NOMO-1 treated with dmso at 0.1 percent for 144 hours (cell line): ENCODE results near the gene SHC3.
A peak's percentile ranks its signal among the peaks of the same experiment; 100 is the strongest.

ENCODE experiments used
- DNase-seq: peaks from one replicate; lab custom pipeline; 2025; ENCODE audit not compliant: unreplicated experiment; lab: John Stamatoyannopoulos, UW

SHC3 gene

GRCh38 chr9:89112243-89112642 lies 66.4 kb downstream of the SHC3 start:
- DNase-seq, result no peak

DNA sequence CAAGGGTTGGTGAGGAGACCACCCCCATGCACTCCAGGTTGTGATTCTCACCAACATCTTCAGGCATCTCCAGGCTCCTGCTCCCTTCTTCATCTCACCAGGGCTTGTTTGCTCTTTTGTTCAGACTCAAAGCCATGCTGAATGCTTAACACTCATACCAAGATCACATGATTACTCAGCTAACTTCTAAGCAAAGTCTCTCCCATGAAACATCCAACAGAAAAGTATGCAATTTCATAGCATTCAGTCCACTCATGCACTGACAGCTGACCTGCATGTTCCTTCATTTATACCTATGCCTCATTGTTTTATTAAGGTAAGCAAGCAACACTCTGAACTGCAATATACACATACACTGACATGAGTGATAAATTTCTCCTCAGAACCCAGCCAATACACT lies 69.0 kb downstream of the SHC3 start:
- DNase-seq, result no peak

DNA sequence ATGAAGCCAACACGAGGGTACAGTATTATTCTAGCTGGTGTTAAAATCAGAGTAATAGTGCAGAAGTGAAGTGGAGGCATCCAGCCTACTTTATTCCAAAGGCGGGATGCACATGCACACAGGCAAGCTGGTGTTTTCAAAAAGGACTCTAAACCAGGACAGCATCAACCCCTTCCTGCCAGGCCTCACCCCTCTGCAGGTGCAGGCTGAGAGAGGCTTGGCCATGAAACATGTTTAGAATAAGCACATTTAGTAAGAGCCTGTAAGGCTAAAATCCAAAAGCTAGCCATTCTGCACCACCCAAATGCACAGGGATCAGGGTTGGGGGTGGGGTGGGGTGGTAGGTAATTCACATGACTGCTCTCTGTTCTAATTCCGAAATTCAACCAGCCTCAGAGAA lies 71.2 kb downstream of the SHC3 start:
- no peak for DNase-seq

DNA sequence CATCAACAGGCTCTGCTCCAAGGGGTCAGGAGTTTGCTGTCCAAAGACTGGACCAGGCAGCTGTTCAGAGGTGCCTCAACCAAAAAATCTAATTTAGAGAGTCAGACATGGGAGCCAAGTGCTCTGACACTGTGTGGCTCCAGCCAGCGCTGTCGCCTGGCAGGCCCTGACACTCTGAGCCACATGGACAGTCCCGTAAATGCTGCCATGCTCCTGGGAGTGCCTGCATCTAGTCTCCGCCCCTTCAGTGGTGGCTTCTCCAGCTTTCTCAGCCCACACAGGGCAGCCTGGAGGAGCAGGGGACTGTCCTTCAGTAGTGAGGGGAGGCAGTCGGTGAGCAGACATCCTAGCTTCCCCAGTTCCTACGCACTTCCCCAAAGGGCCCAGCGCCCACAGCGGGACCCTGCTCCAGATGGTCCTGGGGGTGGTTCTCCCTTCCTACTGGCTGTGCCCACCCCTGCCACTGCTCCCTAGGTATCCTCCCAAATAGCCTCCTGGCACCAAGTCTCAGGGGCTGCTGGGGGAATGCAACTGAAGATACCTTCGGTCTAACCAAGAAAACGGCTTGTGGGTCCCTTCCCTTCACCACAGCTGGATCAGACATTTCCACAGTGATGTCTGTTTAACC lies 72.3 kb downstream of the SHC3 start:
- DNase-seq, result no peak

- DNase-seq, result no peak
Measured at GRCh38 chr9:89104821-89105220, 73.8 kb downstream of the SHC3 start.

DNA sequence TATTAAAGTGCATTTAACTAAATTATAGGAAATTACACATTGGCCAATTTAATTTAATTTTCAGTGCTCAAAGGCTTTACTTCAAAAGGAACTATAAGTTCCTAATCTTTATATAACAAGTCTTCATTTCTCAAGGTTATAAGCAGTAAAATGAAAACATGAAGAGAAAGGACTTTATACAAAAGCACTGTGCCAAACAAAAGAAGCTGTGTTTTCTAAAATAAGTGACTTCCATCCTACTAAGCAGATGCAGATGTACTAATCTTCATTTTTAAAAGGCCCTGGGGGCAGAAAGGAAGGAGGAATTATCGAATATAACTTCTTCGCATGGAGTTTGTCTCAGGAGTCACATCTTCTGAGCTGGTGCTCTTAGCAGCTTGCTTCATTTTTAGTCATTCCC lies 81.4 kb downstream of the SHC3 start:
- DNase-seq, result no peak

DNA sequence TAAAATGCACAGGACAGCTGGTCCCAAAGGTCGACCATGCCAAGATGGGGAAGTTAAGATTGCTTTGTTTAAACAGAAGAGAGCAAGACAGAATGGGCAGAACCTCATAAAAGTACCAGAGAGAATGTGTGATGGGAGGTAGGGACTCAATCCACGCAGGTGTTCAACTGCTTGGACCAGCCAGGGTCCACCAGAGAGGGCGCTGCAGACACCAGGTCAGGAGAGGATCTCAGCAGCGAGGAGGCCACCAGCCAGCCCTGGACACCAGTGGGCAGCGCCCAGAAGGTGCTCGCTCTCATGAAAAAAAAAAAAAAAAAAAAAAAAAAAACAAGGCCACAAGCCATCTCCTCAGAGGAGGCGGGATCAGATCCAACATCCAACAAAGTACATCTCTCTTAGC lies 81.8 kb downstream of the SHC3 start:
- no peak for DNase-seq

- no peak for DNase-seq
Measured at GRCh38 chr9:89095761-89096528, 82.7 kb downstream of the SHC3 start.

DNA sequence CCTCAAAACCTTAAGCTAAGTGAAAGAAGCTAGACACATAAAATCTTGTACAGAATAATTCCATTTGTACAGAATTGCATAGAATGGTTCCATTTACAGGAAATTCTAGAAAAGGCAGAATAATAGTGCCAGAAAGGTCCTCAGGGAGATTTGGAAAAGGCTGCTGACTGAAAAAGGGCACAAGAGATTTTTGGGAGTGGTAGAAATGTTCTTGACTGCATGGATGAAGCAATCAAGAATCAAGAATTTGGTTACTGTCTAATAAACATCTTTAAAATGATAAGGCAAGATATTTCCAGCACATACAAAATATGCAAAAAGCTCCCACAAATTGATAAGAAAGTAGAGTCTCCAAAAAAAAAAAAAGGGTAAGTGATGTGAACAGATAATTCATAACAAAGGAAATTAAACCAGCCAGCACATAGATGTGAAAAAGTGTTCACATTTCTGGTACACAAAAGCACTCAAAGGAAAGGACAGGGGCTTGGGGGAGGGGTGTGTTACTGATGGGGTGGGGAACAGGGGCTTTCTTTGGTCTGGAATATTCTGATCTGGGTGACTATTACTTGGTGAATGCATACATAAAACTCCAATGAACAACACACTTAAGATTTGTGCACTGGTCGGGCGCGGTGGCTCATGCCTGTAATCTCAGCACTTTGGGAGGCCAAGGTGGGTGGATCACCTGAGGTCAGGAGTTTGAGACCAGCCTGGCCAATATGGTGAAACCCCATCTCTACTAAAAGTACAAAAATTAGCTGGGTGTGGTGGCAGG lies 85.2 kb downstream of the SHC3 start:
- DNase-seq, result no peak

DNA sequence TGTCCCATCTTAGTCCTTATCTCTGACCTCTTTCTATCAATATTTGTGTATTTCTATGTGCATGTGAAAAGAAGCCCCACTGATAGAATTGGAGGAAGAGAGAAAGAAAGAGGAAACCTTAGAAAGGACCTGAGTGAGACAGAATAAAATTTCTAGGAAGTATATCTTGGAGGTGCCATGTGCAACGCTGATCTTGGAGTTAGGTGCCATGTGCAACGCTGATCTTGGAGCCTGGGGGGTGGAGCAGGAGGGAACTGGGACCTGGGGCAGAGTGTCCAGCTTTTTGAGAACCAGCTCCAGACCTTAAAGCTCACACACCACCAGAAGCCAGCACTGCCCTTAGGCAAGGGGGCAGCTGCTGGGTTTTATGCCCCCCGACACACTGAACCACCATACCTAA lies 89.4 kb downstream of the SHC3 start:
- DNase-seq, result no peak

- DNase-seq, result no peak
Measured at GRCh38 chr9:89083626-89084025, 95.0 kb downstream of the SHC3 start.

DNA sequence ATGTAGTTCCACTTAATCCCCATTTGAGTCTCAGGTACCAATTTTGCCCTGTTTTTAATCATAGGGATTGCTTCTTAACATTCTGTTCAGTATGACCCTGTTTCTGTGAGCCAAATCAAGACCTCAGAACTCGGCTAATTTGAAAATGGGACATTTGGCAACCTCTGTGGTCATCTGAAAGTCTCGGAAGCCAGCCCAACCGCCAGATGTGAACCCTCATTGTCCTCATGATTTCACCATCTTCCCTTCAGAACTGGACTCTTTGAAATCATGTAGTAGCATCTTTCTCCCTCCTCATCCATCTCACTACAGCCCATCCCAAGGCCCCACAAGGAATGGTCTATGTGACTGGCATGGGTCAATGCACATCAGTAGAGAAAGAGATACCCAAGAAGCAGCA lies 98.4 kb downstream of the SHC3 start:
- no peak for DNase-seq

GRCh38 chr9:89079391-89079790 lies 99.2 kb downstream of the SHC3 start:
- DNase-seq, result no peak

- no peak for DNase-seq
Measured at GRCh38 chr9:89078860-89079259, 99.8 kb downstream of the SHC3 start.

DNA sequence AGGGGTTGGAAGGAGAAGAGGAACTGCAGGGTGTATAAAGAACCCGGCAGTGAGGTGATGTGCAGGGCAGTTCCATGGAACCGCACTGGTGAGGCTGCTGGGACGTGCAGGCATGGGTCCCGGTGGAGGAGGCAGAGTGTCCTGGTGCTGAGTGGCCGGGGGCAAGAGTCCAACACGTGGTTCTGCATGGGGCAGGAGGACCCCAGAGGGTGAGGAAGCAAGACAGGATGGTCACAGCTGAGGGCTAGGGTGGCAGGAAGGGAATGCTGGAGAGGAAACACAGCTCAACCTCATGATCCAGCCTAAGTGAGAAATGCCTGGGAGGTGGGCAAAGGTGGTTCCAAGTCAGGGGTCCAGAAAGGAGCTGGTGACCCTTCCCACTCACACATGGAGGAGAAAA lies 100.2 kb downstream of the SHC3 start:
- no peak for DNase-seq

GRCh38 chr9:89077519-89077918 lies 101.1 kb downstream of the SHC3 start:
- DNase-seq, result peak; percentile 64

DNA sequence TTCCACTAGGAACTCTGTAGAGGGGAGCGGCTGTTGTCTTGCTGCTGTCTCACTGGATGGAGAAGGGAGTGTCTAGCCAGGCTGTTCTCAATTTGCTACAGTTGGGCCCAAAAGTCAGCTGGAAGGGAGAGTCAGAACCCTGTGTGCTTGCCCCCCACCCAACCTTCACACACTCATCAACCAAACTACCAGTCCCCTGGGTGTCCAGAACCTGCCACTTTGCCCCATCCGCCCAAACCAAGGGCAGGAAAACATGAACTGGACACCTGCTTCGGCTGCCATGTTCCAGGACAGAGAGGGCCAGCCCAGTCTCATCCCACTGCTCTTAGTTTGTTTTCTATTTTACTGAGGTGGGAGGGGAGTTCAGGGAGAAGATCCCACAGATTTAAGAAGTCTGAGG lies 105.2 kb downstream of the SHC3 start:
- no peak for DNase-seq

GRCh38 chr9:89071591-89071990 lies 107.0 kb downstream of the SHC3 start:
- DNase-seq, result no peak

DNA sequence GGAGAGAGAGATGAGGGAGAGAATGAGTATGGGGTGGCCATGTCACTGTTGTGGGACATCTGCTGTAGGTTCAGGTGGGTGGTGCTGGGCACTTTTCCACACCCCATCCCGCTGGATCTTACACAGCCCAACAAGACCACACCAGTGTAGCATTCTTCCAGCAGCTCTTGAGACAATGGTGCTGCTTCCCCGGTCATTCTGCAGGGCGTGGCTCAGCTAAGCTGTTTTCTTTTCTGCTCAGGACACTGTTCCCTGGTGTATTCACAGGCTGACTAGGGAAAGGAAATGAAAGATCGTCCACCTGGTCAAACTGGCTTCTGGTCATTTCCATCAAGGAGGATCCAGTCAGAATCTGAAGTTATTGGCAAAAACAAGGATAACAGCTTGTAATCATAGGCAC lies 111.8 kb downstream of the SHC3 start:
- no peak for DNase-seq

DNA sequence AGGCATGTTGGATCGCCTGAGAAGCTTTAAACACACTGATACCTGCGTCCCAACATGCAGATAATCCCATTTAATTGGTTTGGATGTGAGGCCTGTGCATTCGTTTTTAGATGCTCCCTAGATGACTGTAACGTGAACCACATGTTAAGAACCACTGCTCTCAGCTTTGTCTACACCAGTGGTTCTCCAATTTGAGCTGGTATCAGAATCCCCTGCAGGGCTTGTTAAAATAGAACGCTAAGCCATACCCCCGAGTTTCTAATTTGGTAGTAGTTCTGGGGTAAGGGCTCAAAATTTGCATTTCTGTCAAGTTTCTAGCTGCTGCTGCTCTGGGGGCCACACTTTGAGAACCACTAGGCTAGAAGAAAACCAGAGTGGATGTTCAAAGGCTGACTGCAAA lies 112.7 kb downstream of the SHC3 start:
- DNase-seq, result no peak

DNA sequence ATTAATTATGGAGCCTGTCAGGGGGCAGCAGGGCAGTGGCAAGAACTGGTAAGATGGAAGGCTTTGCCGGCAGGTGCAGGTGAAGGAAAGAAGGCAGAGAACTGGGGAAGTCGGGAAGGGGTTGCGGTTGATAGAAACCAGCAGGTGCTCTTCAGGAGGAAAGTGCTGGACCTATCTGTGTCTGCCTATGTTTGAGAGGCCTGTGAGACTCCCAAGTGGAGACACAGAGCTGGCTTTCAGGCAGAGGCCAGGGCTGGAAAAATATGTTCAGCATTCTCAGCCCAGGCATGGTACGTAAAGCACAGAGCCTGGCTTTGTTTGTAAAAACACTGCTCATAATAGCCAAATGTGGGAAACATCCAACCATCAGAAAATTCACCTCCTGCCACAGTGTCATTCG lies 117.8 kb downstream of the SHC3 start:
- no peak for DNase-seq

DNA sequence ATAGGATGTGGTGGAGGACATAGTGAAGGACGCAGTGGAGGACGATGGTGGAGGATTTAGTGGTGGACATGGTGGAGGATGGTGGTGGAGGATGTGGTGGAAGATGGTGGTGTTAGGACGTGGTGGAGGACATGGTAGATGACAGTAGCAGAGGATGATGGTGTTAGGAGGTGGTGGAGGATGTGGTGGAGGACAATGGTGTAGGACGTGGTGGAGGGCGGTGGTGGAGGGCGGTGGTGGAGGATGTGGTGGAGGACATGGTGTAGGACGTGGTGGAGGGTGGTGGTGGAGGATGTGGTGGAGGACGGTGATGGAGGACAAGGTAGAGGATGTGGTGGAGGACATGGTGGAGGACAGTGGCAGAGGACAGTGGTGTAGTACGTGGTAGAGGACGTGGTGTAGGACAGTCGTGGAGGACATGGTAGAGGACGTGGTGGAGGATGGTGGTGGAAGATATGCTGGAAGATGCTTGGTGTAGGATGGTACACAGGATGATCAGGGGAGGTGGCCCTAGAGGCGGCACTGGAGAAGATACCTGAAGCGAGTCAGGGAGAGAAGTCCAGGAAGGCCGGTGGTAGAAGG lies 118.6 kb downstream of the SHC3 start:
- DNase-seq, result no peak
